GM21723 (cell line): ENCODE data around the gene GNG7.
"Not testable (repeated sequence)": the region's sequence is repeated elsewhere in the genome, so short reads cannot be mapped to it uniquely, and the experiment has no call there.

Experiments
- ATAC-seq: cut with Tn5 transposase; IDR thresholded peaks from one replicate; pipeline ENCODE4 v1.9.1; 2021; ENCODE audit warnings: mild to moderate bottlenecking, moderate library complexity; ENCODE audit not compliant: unreplicated experiment

The GNG7 gene

GRCh38 chr19:2678044-2678671 is 24.3 kb downstream of the GNG7 start:
- peak; percentile 53 for ATAC-seq

- ATAC-seq: no peak
Observed at GRCh38 chr19:2676823-2677222, 25.7 kb downstream of the GNG7 start.

GRCh38 chr19:2675892-2676291 is 26.6 kb downstream of the GNG7 start:
- ATAC-seq: no peak

GRCh38 chr19:2670217-2670616 is 32.3 kb downstream of the GNG7 start:
- ATAC-seq: no peak

GRCh38 chr19:2668175-2668763 is 34.2 kb downstream of the GNG7 start:
- no peak for ATAC-seq

- not testable (repeated sequence) for ATAC-seq
Observed at GRCh38 chr19:2667349-2667748, 35.1 kb downstream of the GNG7 start.

- no peak for ATAC-seq
Observed at GRCh38 chr19:2666344-2666994, 36.0 kb downstream of the GNG7 start.

GRCh38 chr19:2665103-2665502 is 37.4 kb downstream of the GNG7 start:
- ATAC-seq: no peak

GRCh38 chr19:2663920-2664571 is 38.4 kb downstream of the GNG7 start:
- ATAC-seq: no peak

GRCh38 chr19:2661615-2662014 is 40.9 kb downstream of the GNG7 start:
- no peak for ATAC-seq

- ATAC-seq: no peak
Observed at GRCh38 chr19:2659856-2660432, 42.5 kb downstream of the GNG7 start.

- ATAC-seq: no peak
Observed at GRCh38 chr19:2656533-2656932, 46.0 kb downstream of the GNG7 start.

- no peak for ATAC-seq
Observed at GRCh38 chr19:2653710-2654707, 48.5 kb downstream of the GNG7 start.

- ATAC-seq: no peak
Observed at GRCh38 chr19:2653218-2653617, 49.3 kb downstream of the GNG7 start.

GRCh38 chr19:2652504-2653099 is 49.9 kb downstream of the GNG7 start:
- ATAC-seq: no peak

- ATAC-seq: not testable (repeated sequence)
Observed at GRCh38 chr19:2651002-2651733, 51.3 kb downstream of the GNG7 start.

- no peak for ATAC-seq
Observed at GRCh38 chr19:2650515-2650914, 52.0 kb downstream of the GNG7 start.

GRCh38 chr19:2648528-2648937 is 54.0 kb downstream of the GNG7 start:
- no peak for ATAC-seq

GRCh38 chr19:2648099-2648498 is 54.4 kb downstream of the GNG7 start:
- no peak for ATAC-seq
